Activated T-helper 2 cell treated with anti-CD3 and anti-CD28 coated beads, Interferon-gamma antibody, Interleukin-2, Interleukin-4, amounts not matched to agents 10 μg/mL and 5 μg/mL and 100 μg/mL, durations not matched to agents 14 hours and 24 hours and 36 hours (primary cell): ENCODE data around the gene HSFY2. TPM values are rescaled to one million over a fixed set of nuclear protein-coding genes. Genes with fewer than 3 reads are reported as not detected.
"Not testable (repeated sequence)": the region's sequence is repeated elsewhere in the genome, so short reads cannot be mapped to it uniquely, and the experiment has no call there.

Experiments used
- DNase-seq: peaks from one replicate; pipeline ENCODE4 v3.0.0; 2021; ENCODE audit warnings: low spot score
- H3K27ac Mint-ChIP-seq: one replicate; pipeline ENCODE4 v1.8.0; 2021; ENCODE audit warnings: mixed read lengths
- H3K27me3 Mint-ChIP-seq: one replicate; pipeline ENCODE4 v1.8.0; 2021; ENCODE audit warnings: low read depth, mixed read lengths
- H3K36me3 Mint-ChIP-seq: one replicate; pipeline ENCODE4 v1.8.0; 2021; ENCODE audit warnings: low read depth, mixed read lengths
- H3K4me1 Mint-ChIP-seq: one replicate; pipeline ENCODE4 v1.8.0; 2021; ENCODE audit warnings: low read depth, mixed read lengths
- H3K4me3 Mint-ChIP-seq: one replicate; pipeline ENCODE4 v1.8.0; 2021; ENCODE audit warnings: low read depth, mild to moderate bottlenecking, moderate library complexity, mixed read lengths
- H3K9me3 Mint-ChIP-seq: one replicate; pipeline ENCODE4 v1.8.0; 2021; ENCODE audit warnings: mixed read lengths
- intact Hi-C: fragments of 100-400 bp; cut with micrococcal nuclease; formaldehyde crosslinking; loops from one replicate; pipeline ENCODE4 v1.15.1; 2023
- total RNA-seq: library from RNA; stranded (reverse); gene quantifications from 2 replicates; pipeline ENCODE4 v1.2.3, GENCODE V29; 2022

The HSFY2 gene
- total RNA-seq = not detected in 2 replicates

- intact Hi-C loops, H3K4me1 Mint-ChIP-seq, H3K9me3 Mint-ChIP-seq, H3K27ac Mint-ChIP-seq, DNase-seq, H3K36me3 Mint-ChIP-seq, H3K27me3 Mint-ChIP-seq, H3K4me3 Mint-ChIP-seq: not testable (repeated sequence)
Measured at GRCh38 chrY:18773635-18774034, at the start of gene HSFY2. HSFY2 (minus strand) TSS chrY:18773735; CDS start chrY:18773618, 117 bp downstream.

- H3K36me3 Mint-ChIP-seq, intact Hi-C loops, H3K4me1 Mint-ChIP-seq, H3K9me3 Mint-ChIP-seq, H3K27ac Mint-ChIP-seq, H3K4me3 Mint-ChIP-seq, DNase-seq, H3K27me3 Mint-ChIP-seq: not testable (repeated sequence)
Measured at GRCh38 chrY:18815751-18816150, 42.2 kb upstream of the HSFY2 start.

GRCh38 chrY:18788757-18789406 lies 15.3 kb upstream of the HSFY2 start:
- intact Hi-C loops, H3K27ac Mint-ChIP-seq, DNase-seq, H3K4me3 Mint-ChIP-seq, H3K27me3 Mint-ChIP-seq, H3K9me3 Mint-ChIP-seq, H3K36me3 Mint-ChIP-seq, H3K4me1 Mint-ChIP-seq: not testable (repeated sequence)

- not testable (repeated sequence) for DNase-seq
Measured at GRCh38 chrY:18754077-18754476, 19.5 kb downstream of the HSFY2 start.

GRCh38 chrY:18753133-18753815 lies 20.3 kb downstream of the HSFY2 start:
- H3K4me3 Mint-ChIP-seq, H3K9me3 Mint-ChIP-seq, H3K36me3 Mint-ChIP-seq, intact Hi-C loops, DNase-seq, H3K27me3 Mint-ChIP-seq, H3K27ac Mint-ChIP-seq, H3K4me1 Mint-ChIP-seq: not testable (repeated sequence)

More at GRCh38 chrY:18754077-18754476, 19.5 kb downstream of the HSFY2 start:
- H3K27ac Mint-ChIP-seq, intact Hi-C loops, H3K4me1 Mint-ChIP-seq, H3K36me3 Mint-ChIP-seq, H3K4me3 Mint-ChIP-seq, H3K9me3 Mint-ChIP-seq, H3K27me3 Mint-ChIP-seq: not testable (repeated sequence)

- DNase-seq, H3K4me1 Mint-ChIP-seq, intact Hi-C loops, H3K36me3 Mint-ChIP-seq, H3K27ac Mint-ChIP-seq, H3K9me3 Mint-ChIP-seq, H3K4me3 Mint-ChIP-seq, H3K27me3 Mint-ChIP-seq: not testable (repeated sequence)
Measured at GRCh38 chrY:18723714-18724113, 49.8 kb downstream of the HSFY2 start.

Other genes with a start within 250 kb of the HSFY2 start
- not detected in 2 replicates for gene HSFY1, start 227.0 kb downstream of the HSFY2 start, total RNA-seq